ENCODE results near the gene AURKAIP1.

- TF ChIP-seq BHLHE40 (IDR thresholded peaks at IDR 0.05; ENCODE audit: borderline replicate concordance) (no peak), SP1 (IDR thresholded peaks at IDR 0.05) (no peak), L3MBTL2 (conservative IDR thresholded peaks at IDR 0.05) (no peak), PKNOX1 (IDR thresholded peaks at IDR 0.05) (no peak), TARDBP (IDR thresholded peaks at IDR 0.05) (no peak), FOXM1 (IDR thresholded peaks at IDR 0.05; ENCODE audit: borderline replicate concordance) (no peak), ELF4 (IDR thresholded peaks at IDR 0.05) (no peak), ARNT (IDR thresholded peaks at IDR 0.05) (no peak)
Observed at GRCh38 chr1:1347663-1348419, 27.2 kb downstream of the AURKAIP1 start.

Measured in HEK293T (cell line).